HG03064 (cell line): Measurements from ENCODE around the gene LILRB1.
"Not testable (repeated sequence)": the region's sequence is repeated elsewhere in the genome, so short reads cannot be mapped to it uniquely, and the experiment has no call there.

Source experiments
- ATAC-seq: cut with Tn5 transposase; IDR thresholded peaks from one replicate; pipeline ENCODE4 v1.9.1; 2021; ENCODE audit warnings: low read depth; ENCODE audit not compliant: unreplicated experiment

LILRB1 gene

DNA sequence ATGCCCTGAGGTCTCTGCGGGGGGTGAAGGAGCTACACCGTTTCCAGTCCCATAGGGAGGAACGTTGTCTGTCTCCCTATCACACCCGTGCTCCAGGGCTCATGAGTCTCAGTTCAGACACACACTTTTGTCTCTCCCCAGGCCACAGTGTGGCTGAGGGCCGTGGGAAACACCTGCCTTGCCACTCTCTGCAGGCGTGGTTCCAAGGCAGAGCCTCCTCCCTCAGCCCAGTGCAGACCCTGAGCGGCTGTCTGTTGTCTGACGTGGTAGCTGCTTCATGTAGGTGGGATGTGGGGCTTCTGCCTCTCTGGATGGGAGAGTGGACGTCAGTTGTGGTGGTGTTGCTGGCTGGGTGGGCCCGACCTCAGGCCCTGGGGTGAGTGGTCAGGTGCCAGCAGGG is 6.0 kb upstream of the LILRB1 start:
- not testable (repeated sequence) for ATAC-seq

DNA sequence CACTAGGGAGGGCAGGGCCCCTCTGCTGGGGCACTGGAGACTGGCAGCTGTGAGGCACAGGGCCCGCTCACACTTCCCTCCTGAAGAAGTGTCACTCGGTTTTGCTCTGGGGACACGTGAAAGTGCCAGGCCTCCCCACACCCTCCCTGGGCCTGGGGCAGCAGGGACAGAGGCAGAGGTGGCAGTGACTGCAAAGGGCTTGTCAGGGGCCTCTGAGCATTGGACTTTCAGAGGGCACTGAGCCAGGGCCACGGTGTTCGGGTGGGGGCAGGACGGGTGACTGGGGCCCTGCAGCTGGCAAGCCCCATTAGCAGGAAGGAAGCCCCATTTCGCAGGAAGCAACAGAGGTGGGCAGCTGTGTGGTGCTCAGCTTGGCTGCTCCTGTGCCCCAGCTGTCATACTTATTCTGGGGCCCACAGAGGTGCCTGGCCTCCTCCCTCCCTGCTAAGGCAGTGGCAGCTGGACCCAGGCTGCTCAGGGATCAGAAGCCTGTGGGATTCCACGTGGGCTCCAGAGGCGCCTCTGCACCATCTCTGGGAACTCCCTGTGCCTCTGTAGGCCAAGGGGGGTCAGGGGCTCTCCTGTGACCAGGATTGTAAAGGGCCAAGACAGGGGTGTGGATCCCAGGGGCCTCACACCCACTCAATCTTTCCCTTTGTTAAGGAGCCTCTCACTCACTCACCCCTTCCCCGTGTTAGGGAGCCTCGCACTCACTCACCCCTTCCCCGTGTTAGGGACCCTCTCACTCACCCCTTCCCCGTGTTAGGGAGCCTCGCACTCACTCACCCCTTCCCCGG is 5.2 kb upstream of the LILRB1 start:
- not testable (repeated sequence) for ATAC-seq

DNA sequence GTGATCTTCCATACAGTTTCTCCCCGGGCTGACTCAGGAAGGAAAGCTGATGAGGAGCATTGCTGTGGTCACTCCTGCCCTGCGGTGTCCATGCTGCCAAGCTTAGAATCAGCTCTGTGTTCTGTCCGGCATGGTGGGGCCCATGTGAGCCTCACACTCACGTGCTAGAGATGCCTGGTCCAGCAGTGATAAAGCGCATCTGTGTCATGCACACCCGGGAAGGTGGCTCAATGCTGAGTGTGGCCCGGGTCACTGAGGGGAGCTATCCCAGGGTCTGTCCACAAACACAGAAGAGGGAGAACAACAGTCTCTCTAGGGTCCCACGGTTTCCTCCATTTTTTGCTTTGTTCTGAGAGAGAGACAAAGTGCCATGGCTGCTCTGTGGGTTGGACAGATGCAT is 3.5 kb upstream of the LILRB1 start:
- no peak for ATAC-seq

DNA sequence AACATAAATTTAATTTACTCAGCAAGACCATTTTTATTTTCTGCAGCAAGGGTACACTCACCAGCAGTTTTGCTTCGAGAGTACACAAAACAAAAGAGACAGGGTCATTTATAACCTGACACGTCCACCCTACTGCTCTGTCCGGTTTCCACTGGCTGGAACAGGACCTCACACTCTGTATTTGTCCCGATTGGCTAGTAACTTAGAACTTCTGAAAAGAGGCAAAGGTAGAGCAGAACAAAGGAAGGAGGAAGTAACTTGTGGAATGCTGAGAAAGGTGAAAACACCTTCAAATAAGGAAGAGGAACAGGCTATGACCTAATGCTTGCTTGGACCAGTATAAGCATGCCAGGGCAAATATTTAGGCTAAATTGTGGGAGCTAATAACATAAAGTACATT is 2.4 kb upstream of the LILRB1 start:
- ATAC-seq = not testable (repeated sequence)

DNA sequence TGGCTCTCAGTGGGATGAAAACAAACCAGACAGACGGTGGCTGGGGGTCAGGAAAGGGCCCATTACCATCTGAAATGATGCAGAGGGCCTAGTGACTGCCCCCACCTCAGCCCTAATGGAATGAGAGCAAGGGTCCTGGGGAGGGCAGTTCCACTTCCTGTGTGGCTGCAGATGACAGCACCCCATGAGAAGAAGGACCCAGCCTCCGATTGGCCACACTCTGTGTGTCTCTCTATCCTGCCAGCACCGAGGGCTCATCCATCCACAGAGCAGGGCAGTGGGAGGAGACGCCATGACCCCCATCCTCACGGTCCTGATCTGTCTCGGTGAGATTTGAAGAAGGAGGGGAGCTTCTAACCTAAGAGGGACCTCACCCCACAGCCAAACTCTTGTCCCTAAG is 498 bp downstream of the LILRB1 start:
- no peak for ATAC-seq

DNA sequence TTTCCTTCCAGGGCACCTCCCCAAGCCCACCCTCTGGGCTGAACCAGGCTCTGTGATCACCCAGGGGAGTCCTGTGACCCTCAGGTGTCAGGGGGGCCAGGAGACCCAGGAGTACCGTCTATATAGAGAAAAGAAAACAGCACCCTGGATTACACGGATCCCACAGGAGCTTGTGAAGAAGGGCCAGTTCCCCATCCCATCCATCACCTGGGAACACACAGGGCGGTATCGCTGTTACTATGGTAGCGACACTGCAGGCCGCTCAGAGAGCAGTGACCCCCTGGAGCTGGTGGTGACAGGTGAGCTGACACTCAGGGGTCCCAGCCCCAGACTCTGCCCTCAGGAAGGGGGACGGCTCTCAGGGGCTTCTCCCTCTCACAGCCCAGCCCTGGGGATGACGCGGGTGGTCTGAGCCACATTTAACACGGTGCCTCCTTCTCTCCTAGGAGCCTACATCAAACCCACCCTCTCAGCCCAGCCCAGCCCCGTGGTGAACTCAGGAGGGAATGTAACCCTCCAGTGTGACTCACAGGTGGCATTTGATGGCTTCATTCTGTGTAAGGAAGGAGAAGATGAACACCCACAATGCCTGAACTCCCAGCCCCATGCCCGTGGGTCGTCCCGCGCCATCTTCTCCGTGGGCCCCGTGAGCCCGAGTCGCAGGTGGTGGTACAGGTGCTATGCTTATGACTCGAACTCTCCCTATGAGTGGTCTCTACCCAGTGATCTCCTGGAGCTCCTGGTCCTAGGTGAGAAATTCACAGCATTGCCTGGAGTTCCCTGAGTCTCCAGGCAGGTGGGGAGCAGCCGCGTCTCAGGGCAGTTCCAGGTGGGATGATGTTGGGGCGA is 1.4 kb downstream of the LILRB1 start:
- ATAC-seq = not testable (repeated sequence)

DNA sequence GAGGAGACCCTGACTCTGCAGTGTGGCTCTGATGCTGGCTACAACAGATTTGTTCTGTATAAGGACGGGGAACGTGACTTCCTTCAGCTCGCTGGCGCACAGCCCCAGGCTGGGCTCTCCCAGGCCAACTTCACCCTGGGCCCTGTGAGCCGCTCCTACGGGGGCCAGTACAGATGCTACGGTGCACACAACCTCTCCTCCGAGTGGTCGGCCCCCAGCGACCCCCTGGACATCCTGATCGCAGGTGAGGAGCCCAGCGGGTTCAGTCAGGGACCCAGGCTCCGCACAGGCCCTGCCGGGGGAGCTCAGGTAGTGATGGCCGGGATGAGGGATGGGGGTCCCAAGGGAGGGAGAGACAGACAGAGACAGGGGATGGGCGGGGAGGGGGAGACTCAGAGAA is 2.2 kb downstream of the LILRB1 start:
- ATAC-seq = not testable (repeated sequence)

DNA sequence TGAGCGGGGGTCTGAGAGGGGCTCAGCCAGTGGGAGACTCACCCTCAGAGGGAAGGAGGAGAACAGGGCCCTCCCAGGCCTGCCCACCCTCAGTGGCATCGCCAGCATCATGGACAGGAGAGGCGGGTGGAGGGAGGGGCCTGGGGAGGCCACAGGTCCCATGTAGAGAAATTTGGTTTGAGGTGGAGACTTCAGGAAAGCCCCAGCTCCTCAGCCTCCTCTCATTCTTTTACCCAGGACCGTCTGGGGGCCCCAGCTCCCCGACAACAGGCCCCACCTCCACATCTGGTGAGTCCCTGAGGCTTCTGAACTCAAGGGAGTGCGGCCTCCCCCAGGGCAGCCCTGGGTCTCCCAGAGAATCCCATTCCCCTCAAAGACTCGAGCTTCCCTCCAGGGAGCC is 3.1 kb downstream of the LILRB1 start:
- ATAC-seq = no peak

DNA sequence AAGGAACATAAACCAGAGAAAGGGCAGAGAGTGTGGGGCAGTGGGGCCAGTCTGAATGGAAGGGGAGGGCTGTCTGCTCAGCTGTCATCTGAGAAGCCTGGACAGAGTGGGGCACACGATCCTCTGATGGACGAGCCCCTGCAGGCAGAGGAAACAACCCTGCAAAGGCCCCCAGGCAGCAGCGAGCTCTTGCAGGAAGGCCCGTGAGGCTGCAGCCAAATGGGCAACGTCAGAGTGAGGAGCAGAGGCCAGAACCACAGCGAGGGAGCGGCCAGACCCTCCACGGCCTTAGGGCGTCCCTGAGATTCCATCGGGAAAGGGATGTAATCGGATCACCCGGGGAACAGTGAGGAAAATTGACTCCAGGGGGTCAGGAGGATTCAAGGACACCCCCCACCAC is 5.8 kb downstream of the LILRB1 start:
- not testable (repeated sequence) for ATAC-seq

DNA sequence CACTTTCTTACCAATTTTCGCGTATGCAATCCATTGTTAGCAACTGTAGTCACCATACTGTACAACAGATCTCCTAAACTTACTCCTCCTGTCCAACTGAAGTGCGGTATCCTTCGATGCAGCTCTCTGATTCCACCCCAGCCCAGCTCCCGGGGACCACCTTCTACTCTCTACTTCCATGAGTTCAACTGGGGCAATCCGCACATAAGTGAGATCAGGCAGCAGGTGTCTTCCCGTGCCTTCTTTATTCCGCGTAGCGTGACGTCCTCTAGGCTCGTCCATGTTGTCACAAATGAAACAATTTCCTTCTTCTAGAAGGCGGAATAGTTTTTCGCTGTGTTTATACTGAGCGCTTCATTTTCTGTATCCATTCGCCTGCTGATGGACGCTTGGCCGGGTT is 8.4 kb downstream of the LILRB1 start:
- no peak for ATAC-seq

DNA sequence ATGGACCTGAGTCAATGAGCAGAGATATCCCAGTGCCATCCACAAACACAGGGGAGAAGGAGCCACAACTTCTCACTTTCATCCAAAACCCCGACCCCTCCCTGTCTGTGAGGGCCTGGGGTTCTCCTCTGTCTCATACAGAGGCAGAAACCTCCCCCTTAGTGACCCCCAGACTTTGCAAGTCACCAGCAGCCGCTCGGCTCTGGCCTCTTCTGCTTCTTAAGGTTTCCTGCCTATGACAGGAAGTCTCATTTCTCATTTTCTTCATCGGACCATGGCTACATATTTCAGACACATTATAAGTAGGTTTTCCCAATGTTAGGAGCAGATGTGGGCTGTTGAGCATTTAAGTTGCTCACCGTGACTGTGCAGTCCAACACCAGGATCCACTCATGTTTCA is 12.7 kb downstream of the LILRB1 start:
- not testable (repeated sequence) for ATAC-seq

DNA sequence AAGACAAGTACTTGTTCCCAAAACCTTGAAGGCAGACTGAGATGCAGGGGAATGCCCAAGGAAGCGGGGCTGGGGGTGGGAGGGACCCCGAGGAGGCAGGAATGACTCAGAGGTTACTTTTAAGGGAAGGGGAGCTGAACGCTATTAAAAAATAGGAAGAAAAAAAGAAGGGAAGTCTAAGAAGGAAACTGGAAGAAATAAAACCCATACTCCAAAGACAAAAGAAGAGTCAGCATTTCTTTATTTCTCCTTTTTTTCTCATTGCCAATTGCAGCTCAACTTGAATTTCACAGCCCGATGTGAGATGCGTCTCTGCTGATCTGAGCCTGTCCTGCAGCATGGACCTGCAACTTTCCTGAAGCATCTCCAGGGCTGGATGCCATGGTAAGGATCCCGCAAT is 13.3 kb downstream of the LILRB1 start:
- not testable (repeated sequence) for ATAC-seq

DNA sequence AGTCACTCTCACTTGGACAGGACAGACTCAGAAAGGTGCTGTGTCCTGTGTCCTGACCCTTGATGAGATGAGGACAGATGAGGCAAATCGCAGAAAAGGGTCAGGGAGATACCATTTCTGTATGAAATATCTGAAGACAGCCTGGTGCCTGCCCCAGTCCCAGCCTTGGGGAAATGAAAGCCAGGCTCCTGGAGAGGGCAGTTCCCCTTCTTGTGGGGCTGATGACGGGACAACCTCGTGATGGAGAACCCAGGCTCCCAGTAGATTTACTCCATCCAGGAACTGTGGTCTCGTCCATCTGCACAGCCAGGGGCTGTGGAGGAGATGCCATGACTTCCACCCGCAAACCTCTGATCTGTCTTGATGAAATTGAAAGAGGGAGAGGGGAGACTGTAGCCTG is 13.8 kb downstream of the LILRB1 start:
- no peak for ATAC-seq

DNA sequence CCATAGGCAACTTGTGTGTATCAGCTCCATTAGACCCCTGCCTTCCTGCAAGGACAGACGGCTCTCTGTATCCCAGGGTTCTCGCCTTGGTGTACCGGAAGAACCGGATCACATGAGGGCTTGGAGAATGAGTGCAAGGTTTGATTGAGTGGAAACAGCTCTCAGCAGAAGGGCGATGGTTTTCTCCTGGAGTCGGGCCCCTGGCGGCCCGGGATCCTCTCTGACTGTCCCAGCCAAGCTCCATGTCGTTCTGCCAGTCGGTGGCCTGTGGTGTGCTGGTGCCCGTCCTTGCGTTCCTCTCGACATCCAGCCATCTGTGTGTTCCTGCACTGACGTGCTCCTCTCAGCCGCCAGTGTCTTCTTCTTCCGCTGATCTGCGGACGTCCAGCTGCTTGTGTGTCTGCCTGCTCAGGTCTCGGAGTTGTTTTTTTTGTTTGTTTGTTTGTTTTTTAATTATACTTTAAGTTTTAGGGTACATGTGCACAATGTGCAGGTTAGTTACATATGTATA is 16.1 kb downstream of the LILRB1 start:
- ATAC-seq = no peak

DNA sequence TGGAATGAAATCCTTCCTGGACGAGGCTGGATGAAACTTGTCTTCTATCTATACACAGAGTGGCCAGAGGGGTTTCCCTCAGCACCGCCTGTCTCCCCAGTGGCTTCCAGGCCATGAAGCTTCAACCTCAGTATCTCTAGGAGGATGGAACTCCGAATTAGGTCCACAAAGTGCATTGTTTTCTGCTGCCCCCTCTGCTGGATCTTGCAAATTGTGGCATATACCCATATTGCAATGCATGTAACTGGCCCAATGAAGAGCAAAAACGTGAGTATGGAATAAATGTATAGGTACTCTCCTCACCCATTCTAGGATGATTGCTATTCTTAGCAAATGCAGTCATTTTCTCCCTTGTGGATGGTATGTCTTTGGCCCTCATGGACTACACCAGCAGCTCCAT is 17.8 kb downstream of the LILRB1 start:
- ATAC-seq = no peak

DNA sequence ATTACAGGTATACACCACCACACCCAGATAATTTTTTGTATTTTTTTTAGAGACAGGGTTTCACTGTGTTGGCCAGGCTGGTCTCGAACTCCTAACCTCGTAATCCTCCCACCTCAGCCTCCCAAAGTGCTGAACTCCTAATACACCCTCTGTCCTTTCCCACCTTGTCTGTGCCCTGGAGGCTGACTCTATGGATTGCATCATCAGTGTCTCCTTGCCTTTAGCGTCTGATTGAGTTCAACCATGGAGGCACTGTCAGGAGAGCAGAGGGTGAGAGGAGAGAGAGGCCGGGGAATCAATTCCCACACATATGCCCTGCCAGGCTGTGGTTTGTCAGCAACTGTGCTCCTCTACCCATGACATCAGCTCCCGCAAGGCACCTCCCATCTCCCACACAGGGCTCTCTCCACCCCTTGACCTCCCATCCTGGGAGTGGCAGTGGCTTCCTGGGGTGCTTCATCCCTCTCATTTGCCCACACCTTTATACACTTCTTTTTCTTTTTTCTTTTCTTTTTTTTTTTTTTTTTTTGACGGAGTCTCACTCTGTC is 19.9 kb downstream of the LILRB1 start:
- no peak for ATAC-seq

DNA sequence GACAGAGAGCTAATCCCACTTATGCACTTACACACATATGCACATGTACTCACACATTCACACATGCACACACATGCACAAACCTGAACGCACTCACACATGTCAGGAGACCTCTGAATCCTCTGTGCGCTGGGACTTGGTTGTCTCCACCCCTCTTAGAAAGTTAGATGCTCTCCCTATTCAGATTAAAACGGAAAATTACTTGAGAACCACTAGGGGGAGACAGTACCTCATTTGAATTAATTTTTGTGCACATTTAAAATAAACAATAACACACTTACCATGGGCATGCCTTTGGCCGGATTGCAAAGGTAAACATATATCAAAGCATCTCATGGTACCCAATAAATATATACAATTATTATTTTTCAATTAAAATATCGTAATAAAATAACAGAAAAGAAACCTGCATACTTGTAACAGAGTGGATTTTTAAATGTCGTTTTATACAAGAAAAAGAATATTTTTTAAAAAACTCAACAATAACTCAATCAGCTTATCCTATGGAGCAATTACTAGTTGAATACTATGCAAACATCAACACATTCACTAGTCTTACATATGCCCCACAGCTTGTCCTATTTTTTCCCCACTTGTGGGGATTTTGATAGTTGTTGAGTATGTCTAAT is 23.0 kb downstream of the LILRB1 start:
- no peak for ATAC-seq

DNA sequence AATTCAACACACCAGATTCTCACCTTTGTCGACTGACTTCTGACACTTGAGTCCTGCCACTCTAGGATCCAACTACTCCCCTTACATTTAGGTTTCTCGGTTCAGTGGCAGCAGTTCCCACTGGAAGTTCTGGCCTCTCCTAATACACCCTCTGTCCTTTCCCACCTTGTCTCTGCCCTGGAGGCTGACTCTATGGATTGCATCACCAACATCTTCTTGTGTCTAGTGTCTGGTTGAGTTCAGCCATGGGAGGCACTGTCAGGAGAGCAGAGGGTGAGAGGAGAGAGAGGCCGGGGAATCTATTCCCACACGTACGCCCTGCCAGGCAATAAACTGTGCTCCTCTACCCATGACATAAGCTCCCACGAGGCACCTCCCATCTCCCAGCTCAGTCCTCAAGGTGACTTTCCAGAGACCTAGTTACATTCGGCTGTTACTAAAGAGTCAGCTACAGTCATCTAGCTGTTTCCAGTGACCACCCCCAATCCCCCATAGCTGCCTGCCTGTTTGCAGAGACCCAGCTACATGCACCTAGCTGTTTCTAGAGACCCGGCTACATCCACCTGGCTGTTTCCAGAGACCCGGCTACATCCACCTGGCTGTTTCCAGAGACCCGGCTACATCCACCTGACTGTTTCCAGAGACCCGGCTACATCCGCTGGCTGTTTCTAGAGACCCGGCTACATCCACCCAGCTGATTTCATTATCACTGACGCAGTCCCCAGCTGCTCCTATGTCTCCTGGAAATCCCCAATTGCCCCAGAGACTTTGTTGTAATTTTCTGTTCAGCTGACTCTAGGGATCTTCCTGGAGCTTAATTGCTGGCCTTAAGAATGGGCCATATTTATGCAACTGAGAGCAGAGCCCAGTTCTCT is 24.4 kb downstream of the LILRB1 start:
- no peak for ATAC-seq

DNA sequence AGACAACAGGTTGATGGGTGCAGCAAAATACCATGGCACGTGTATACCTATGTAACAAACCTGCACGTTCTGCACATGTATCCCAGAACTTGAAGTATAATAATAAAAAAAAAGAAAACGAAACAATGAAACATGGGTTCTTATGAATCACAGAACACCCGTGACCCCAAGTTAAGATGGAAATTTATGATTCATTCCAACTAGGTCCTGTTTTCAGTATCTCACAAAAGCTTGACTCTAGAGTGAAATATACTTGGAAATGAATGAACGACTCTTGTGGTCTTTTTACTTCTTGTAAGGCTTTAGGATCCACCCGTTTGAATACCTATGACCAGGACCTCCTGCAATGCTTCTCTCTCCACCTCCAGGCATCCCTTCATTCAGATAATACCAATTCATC is 29.0 kb downstream of the LILRB1 start:
- ATAC-seq = no peak

DNA sequence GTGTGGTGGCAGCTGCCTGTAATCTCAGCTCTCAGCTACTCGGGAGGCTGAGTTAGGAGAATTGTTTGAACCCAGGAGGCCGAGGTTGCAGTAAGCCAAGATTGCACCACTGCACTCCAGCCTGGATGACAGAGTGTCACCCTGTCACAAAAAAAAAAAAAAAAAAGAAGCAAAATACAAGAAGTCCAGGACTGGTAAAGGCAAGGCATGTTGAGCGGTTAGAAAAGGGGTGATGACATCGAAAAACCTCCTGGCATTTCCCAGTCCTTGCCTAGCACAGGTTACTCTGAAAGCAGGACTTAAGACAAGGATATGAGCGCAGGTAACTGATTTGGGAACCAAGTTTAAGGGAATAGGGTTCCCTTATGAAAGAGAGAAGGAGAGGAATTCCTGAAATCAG is 30.0 kb downstream of the LILRB1 start:
- ATAC-seq = no peak
